Measurements from ENCODE around the gene FSHB. TPM values are rescaled to one million over a fixed set of nuclear protein-coding genes. Genes with fewer than 3 reads are reported as not detected.

FSHB gene
- total RNA-seq, 1 donor: not detected

- Histone ChIP-seq H4K20me1 (ENCODE audit: insufficient read depth, low read length) (no peaks in the 10 kb centered on the region), H3K4me2 (ENCODE audit: insufficient read depth, low read length) (no peak overlapping the region), H3K9me3 (ENCODE audit: low read depth, low read length) (no peaks in the 10 kb centered on the region), H3K27me3 (ENCODE audit: insufficient read depth, low read length) (no peaks in the 10 kb centered on the region), H3K4me1 (ENCODE audit: insufficient read depth, low read length) (peaks cover 5% of the 10 kb centered on the region), H3K27ac (ENCODE audit: low read depth, low read length) (no peak overlapping the region), H3K4me3 (ENCODE audit: insufficient read depth, low read length) (no peak overlapping the region), H3K79me2 (ENCODE audit: insufficient read depth, low read length) (no peaks in the 10 kb centered on the region), H2AFZ (ENCODE audit: low read length) (no peak overlapping the region), H3K36me3 (ENCODE audit: insufficient read depth, low read length) (no peaks in the 10 kb centered on the region)
- DNase-seq (ENCODE audit: insufficient read length, low spot score, missing footprints): peak; percentile 45
- TF ChIP-seq, protein P1, sequence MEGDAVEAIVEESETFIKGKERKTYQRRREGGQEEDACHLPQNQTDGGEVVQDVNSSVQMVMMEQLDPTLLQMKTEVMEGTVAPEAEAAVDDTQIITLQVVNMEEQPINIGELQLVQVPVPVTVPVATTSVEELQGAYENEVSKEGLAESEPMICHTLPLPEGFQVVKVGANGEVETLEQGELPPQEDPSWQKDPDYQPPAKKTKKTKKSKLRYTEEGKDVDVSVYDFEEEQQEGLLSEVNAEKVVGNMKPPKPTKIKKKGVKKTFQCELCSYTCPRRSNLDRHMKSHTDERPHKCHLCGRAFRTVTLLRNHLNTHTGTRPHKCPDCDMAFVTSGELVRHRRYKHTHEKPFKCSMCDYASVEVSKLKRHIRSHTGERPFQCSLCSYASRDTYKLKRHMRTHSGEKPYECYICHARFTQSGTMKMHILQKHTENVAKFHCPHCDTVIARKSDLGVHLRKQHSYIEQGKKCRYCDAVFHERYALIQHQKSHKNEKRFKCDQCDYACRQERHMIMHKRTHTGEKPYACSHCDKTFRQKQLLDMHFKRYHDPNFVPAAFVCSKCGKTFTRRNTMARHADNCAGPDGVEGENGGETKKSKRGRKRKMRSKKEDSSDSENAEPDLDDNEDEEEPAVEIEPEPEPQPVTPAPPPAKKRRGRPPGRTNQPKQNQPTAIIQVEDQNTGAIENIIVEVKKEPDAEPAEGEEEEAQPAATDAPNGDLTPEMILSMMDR (IDR thresholded peaks at IDR 0.05; ENCODE audit: extremely low read depth, low read depth, low read length): no peak
Measured at GRCh38 chr11:30254307-30255298, 23.8 kb downstream of the FSHB start.

GRCh38 chr11:30255637-30256036 lies 24.8 kb downstream of the FSHB start:
- Histone ChIP-seq H3K27ac (ENCODE audit: low read depth, low read length) (no peak overlapping the region), H3K36me3 (ENCODE audit: insufficient read depth, low read length) (no peaks in the 10 kb centered on the region), H4K20me1 (ENCODE audit: insufficient read depth, low read length) (no peaks in the 10 kb centered on the region), H3K79me2 (ENCODE audit: insufficient read depth, low read length) (no peaks in the 10 kb centered on the region), H3K4me3 (ENCODE audit: insufficient read depth, low read length) (peak overlapping the region; percentile 24), H3K4me1 (ENCODE audit: insufficient read depth, low read length) (peaks cover 5% of the 10 kb centered on the region), H2AFZ (ENCODE audit: low read length) (no peak overlapping the region), H3K4me2 (ENCODE audit: insufficient read depth, low read length) (peak overlapping the region; percentile 11), H3K27me3 (ENCODE audit: insufficient read depth, low read length) (no peaks in the 10 kb centered on the region), H3K9me3 (ENCODE audit: low read depth, low read length) (no peaks in the 10 kb centered on the region)
- no peak for DNase-seq (ENCODE audit: insufficient read length, low spot score, missing footprints)
- TF ChIP-seq, protein P1 (IDR thresholded peaks at IDR 0.05; ENCODE audit: extremely low read depth, low read depth, low read length): no peak

GRCh38 chr11:30257058-30257457 lies 26.2 kb downstream of the FSHB start:
- no peaks in the 10 kb centered on the region for H3K9me3 ChIP-seq (ENCODE audit: low read depth, low read length)
- H3K27me3 ChIP-seq (ENCODE audit: insufficient read depth, low read length): no peaks in the 10 kb centered on the region
- H3K4me2 ChIP-seq (ENCODE audit: insufficient read depth, low read length): no peak overlapping the region
- H3K27ac ChIP-seq (ENCODE audit: low read depth, low read length): no peak overlapping the region
- no peak overlapping the region for H2AFZ ChIP-seq (ENCODE audit: low read length)
- DNase-seq (ENCODE audit: insufficient read length, low spot score, missing footprints): no peak
- H4K20me1 ChIP-seq (ENCODE audit: insufficient read depth, low read length): no peaks in the 10 kb centered on the region
- no peaks in the 10 kb centered on the region for H3K79me2 ChIP-seq (ENCODE audit: insufficient read depth, low read length)
- TF ChIP-seq, protein P1 (IDR thresholded peaks at IDR 0.05; ENCODE audit: extremely low read depth, low read depth, low read length): no peak
- H3K4me3 ChIP-seq (ENCODE audit: insufficient read depth, low read length): no peak overlapping the region
- no peaks in the 10 kb centered on the region for H3K36me3 ChIP-seq (ENCODE audit: insufficient read depth, low read length)
- peaks cover 5% of the 10 kb centered on the region for H3K4me1 ChIP-seq (ENCODE audit: insufficient read depth, low read length)

DNA sequence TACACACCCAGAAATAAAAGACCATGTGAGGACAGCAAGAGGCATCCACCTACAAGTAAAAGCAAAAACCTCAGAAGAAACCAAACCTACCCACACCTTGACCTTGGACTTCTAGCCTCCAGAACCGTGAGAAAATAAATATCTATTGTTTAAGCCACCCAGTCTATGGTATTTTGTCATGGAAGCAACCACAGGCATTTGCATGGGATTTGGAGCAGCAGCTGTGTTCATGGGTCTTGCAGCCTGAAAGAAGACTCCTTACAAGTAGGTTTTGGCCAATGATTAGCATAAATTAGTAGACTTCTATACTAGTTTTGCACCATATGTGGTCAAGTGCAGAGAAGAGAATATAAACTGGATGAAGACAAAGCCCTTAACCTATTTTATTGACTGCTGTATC lies 27.9 kb downstream of the FSHB start:
- H3K27me3 ChIP-seq (ENCODE audit: insufficient read depth, low read length): no peaks in the 10 kb centered on the region
- TF ChIP-seq, protein P1 (IDR thresholded peaks at IDR 0.05; ENCODE audit: extremely low read depth, low read depth, low read length): no peak
- DNase-seq (ENCODE audit: insufficient read length, low spot score, missing footprints): no peak
- no peak overlapping the region for H3K4me2 ChIP-seq (ENCODE audit: insufficient read depth, low read length)
- no peaks in the 10 kb centered on the region for H3K79me2 ChIP-seq (ENCODE audit: insufficient read depth, low read length)
- no peak overlapping the region for H2AFZ ChIP-seq (ENCODE audit: low read length)
- no peak overlapping the region for H3K4me3 ChIP-seq (ENCODE audit: insufficient read depth, low read length)
- H3K4me1 ChIP-seq (ENCODE audit: insufficient read depth, low read length): peaks cover 5% of the 10 kb centered on the region
- no peaks in the 10 kb centered on the region for H3K36me3 ChIP-seq (ENCODE audit: insufficient read depth, low read length)
- H4K20me1 ChIP-seq (ENCODE audit: insufficient read depth, low read length): no peaks in the 10 kb centered on the region
- no peaks in the 10 kb centered on the region for H3K9me3 ChIP-seq (ENCODE audit: low read depth, low read length)
- H3K27ac ChIP-seq (ENCODE audit: low read depth, low read length): no peak overlapping the region
